GM20431 (cell line): ENCODE data around the gene HTR6.

Experiments
- in situ Hi-C: fragments of 300-500 bp; cut with MseI, MboI; formaldehyde crosslinking; loops from one replicate; pipeline ENCODE4 v1.15.0; 2020; ENCODE audit warnings: low sequenced_read_pairs; ENCODE audit not compliant: unreplicated experiment

HTR6 gene

GRCh38 chr1:19682257-19682656 lies 17.6 kb downstream of the HTR6 start:
- in situ Hi-C loops = no loop called here

- in situ Hi-C loops = no loop called here
These were observed 18.2 kb downstream of the HTR6 start for GRCh38 chr1:19682901-19683300.

GRCh38 chr1:19683351-19683750 lies 18.7 kb downstream of the HTR6 start:
- in situ Hi-C loops = no loop called here

GRCh38 chr1:19684677-19685076 lies 20.0 kb downstream of the HTR6 start:
- in situ Hi-C loops = no loop called here

- in situ Hi-C loops = no loop called here
These were observed 21.3 kb downstream of the HTR6 start for GRCh38 chr1:19685994-19686393.

GRCh38 chr1:19687414-19687813 lies 22.7 kb downstream of the HTR6 start:
- in situ Hi-C loops = no loop called here

GRCh38 chr1:19688041-19688842 lies 23.6 kb downstream of the HTR6 start:
- in situ Hi-C loops = no loop called here

- in situ Hi-C loops = no loop called here
These were observed 24.5 kb downstream of the HTR6 start for GRCh38 chr1:19689085-19689757.

GRCh38 chr1:19689856-19690255 lies 25.2 kb downstream of the HTR6 start:
- in situ Hi-C loops = no loop called here

GRCh38 chr1:19690342-19690741 lies 25.7 kb downstream of the HTR6 start:
- in situ Hi-C loops = no loop called here

GRCh38 chr1:19694298-19694697 lies 29.6 kb downstream of the HTR6 start:
- in situ Hi-C loops = no loop called here

GRCh38 chr1:19695772-19696171 lies 31.1 kb downstream of the HTR6 start:
- in situ Hi-C loops = no loop called here

- in situ Hi-C loops = no loop called here
These were observed 32.1 kb downstream of the HTR6 start for GRCh38 chr1:19696820-19697219.

- in situ Hi-C loops = no loop called here
These were observed 33.5 kb downstream of the HTR6 start for GRCh38 chr1:19698181-19698580.

GRCh38 chr1:19700079-19700777 lies 35.6 kb downstream of the HTR6 start:
- in situ Hi-C loops = no loop called here

- in situ Hi-C loops = no loop called here
These were observed 38.6 kb downstream of the HTR6 start for GRCh38 chr1:19703280-19703679.

GRCh38 chr1:19704247-19705113 lies 39.8 kb downstream of the HTR6 start:
- in situ Hi-C loops = no loop called here

GRCh38 chr1:19705464-19705863 lies 40.8 kb downstream of the HTR6 start:
- in situ Hi-C loops = no loop called here

- in situ Hi-C loops = no loop called here
These were observed 41.5 kb downstream of the HTR6 start for GRCh38 chr1:19706136-19706535.

GRCh38 chr1:19708567-19709110 lies 44.0 kb downstream of the HTR6 start:
- in situ Hi-C loops = no loop called here
